Activated CD4-positive, alpha-beta T cell treated with anti-CD3 and anti-CD28 coated beads for 36 hours (primary cell): ENCODE data around the gene PTGER1. TPM values are rescaled to one million over a fixed set of nuclear protein-coding genes. Genes with fewer than 3 reads are reported as not detected.

Experiments used
- ATAC-seq: fragments of 200-7000 bp; cut with Tn5 transposase; one replicate; pipeline ENCODE4 v1.10.0; 2021; ENCODE audit warnings: mild to moderate bottlenecking, moderate library complexity
- CTCF ChIA-PET: fragments of 350-600 bp; sonication (Branson Sonifier 250); formaldehyde crosslinking; loops from one replicate; lab custom pipeline; 2021; ENCODE audit warnings: antibody characterized with exemption; lab: Charles Lee
- POLR2A ChIA-PET: fragments of 350-600 bp; sonication (Branson Sonifier 250); formaldehyde crosslinking; loops from one replicate; lab custom pipeline; 2021; ENCODE audit warnings: antibody characterized with exemption, inconsistent platforms; lab: Charles Lee
- DNase-seq: peaks from one replicate; pipeline ENCODE4 v3.0.0-alpha.2; 2020
- H3K27ac Mint-ChIP-seq: one replicate; pipeline ENCODE4 v1.8.0; 2021; ENCODE audit warnings: mixed read lengths
- H3K27me3 Mint-ChIP-seq: one replicate; pipeline ENCODE4 v1.8.0; 2021; ENCODE audit warnings: mixed read lengths
- H3K36me3 Mint-ChIP-seq: one replicate; pipeline ENCODE4 v1.8.0; 2021; ENCODE audit warnings: low read depth, mixed read lengths
- H3K4me1 Mint-ChIP-seq: one replicate; pipeline ENCODE4 v1.8.0; 2021; ENCODE audit warnings: mixed read lengths
- H3K4me3 Mint-ChIP-seq: one replicate; pipeline ENCODE4 v1.8.0; 2021; ENCODE audit warnings: mild to moderate bottlenecking, moderate library complexity, mixed read lengths
- H3K9me3 Mint-ChIP-seq: one replicate; pipeline ENCODE4 v1.8.0; 2021; ENCODE audit warnings: low read depth, mixed read lengths
- intact Hi-C, 2 experiments: fragments of 100-400 bp; cut with DNase I in 1 of 2; cut with micrococcal nuclease in 1 of 2; formaldehyde crosslinking; loops; one replicate each; pipeline versions ENCODE4 v1.14.2 to v1.15.1; 2022 to 2024; cut with DNase I, micrococcal nuclease
- total RNA-seq, 2 experiments: library from RNA; stranded (reverse); gene quantifications; one replicate each; pipeline ENCODE4 v1.2.3, GENCODE V29; 2021

Gene PTGER1
- total RNA-seq, 2 experiments from 2014 or later: 0.16 to 0.25 TPM

DNA sequence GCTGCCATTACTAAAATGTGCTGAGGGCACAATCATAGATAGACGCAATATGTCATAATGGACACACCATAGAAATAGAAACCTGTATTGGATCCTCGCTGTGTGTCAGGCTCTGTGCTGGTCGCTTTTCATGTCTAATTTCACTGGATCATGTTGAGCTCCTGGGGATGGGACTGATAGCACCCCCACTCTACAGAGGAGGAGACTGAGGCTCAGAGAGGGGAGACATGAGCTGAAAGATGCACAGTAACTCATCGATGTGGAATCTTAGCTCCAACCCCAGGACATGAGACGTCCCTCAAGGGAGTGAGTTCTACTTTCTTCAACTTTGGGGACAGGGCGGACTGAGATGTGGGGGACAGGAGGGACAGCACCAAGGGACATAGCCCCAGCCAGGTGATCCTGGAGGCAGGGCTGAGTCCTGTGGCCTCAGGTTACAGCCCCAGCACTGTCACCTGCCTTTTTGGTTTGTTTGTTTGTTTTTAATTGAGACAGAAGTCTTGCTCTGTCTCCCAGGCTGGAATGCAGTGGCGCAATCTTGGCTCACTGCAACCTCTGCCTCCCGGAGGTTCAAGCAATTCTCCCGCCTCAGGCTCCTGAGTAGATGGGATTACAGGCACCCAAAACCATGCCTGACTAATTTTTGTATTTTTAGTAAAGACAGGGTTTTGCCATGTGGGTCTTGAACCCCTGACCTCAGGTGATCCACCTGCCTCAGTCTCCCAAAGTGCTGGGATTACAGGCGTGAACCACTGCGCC lies 27.4 kb upstream of the PTGER1 start:
- POLR2A ChIA-PET: no interaction called here
- no peaks in the 10 kb centered on the region for H3K9me3 Mint-ChIP-seq

DNA sequence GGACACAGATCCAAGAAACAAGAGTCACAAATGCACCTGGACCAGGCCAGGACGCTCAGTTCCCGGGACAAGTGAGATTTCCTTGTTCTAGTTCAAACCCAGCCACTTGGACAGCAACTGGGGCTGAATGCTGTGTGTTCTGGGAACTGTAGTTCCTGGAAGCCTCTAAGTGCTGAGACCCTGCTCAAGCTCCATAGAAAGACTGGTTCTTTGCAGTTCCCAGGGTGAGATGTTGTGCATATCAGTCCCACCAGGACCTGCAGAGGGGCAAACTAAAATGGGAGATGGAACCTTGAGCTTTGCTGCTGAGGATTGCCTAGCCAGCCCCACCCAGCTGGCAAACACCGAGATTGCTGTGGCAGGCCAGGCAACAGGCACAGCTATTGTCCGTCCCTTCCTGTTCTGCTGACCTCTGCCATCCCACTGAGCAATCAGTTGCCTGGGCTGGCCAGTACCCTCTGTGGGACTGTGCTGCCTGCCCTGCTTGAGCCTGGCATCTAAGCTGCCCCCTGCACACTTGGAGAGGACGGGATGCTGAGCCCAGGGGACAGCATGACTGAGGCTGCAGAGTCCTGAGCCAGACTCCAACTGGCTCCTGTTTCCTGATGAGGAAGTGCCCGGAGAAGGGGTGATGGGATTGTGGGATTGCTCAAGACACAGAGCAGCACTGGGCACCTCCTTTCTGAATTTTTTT lies 22.2 kb upstream of the PTGER1 start:
- no peak overlapping the region for H3K27ac Mint-ChIP-seq
- no peak for DNase-seq
- H3K27me3 Mint-ChIP-seq: no peaks in the 10 kb centered on the region
- H3K36me3 Mint-ChIP-seq: no peaks in the 10 kb centered on the region
- ChIA-PET CTCF (interaction anchor here (0.5 to 3.4 kb wide), 7 partner anchors 8 to 1363 kb away, joined by 3 to 9 read pairs (median 4); no protein-coding TSS in a partner anchor), POLR2A (interaction anchor here (0.6 kb wide), 2 partner anchors 40 to 162 kb away, joined by 3 to 4 read pairs; no protein-coding TSS in a partner anchor)
- no peak for ATAC-seq
- intact Hi-C loops: loop anchor here in 1 of 2 experiments (1.0 kb wide), 1 partner anchor 290 kb away; no protein-coding TSS in a partner anchor
- no peaks in the 10 kb centered on the region for H3K9me3 Mint-ChIP-seq
- H3K4me3 Mint-ChIP-seq: peak overlapping the region; percentile 80
- H3K4me1 Mint-ChIP-seq: peaks cover 21% of the 10 kb centered on the region

More for the DNA sequence above, 27.4 kb upstream of the PTGER1 start:
- no peak for ATAC-seq
- H3K4me1 Mint-ChIP-seq: peaks cover 35% of the 10 kb centered on the region
- H3K27me3 Mint-ChIP-seq: no peaks in the 10 kb centered on the region
- CTCF ChIA-PET: interaction anchor here (0.7 to 2.8 kb wide), 3 partner anchors 18 to 22 kb away, joined by 3 to 9 read pairs (median 3); no protein-coding TSS in a partner anchor
- no peak for DNase-seq
- intact Hi-C loops: no loop called here
- no peak overlapping the region for H3K27ac Mint-ChIP-seq
- H3K36me3 Mint-ChIP-seq: no peaks in the 10 kb centered on the region
- no peak overlapping the region for H3K4me3 Mint-ChIP-seq

DNA sequence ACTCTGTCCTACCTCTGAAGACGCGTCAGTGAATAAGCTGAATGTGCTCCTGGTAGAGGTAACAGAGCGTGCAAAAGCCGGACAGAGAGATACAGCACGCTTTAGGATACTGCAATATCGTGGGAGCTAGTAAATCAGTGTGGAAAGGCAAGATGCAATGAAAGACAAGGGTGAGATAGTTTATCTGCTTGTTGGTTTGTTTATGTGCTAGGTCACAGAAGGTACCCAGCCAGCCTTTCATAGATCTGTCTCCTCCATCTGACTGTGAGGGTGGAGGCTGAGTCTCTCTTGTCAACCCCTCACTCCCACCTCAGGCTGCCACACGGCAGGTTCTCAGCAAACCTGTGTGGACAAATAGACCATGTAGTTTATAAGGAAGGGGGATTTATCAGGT lies 21.7 kb upstream of the PTGER1 start:
- Mint-ChIP-seq H3K9me3 (no peaks in the 10 kb centered on the region), H3K27me3 (no peaks in the 10 kb centered on the region), H3K4me1 (peaks cover 21% of the 10 kb centered on the region), H3K4me3 (peak overlapping the region; percentile 80), H3K27ac (peak overlapping the region; percentile 65), H3K36me3 (no peaks in the 10 kb centered on the region)
- no peak for DNase-seq
- ChIA-PET POLR2A (interaction anchor here (0.6 kb wide), 1 partner anchor 360 kb away, joined by 3 read pairs; the partner anchor contains the start of gene ASF1B), CTCF (interaction anchor here (0.5 to 3.4 kb wide), 6 partner anchors 8 to 414 kb away, joined by 3 to 9 read pairs (median 4); no protein-coding TSS in a partner anchor)
- intact Hi-C loops: loop anchor here in 1 of 2 experiments (1.0 kb wide), 3 partner anchors 21 to 290 kb away; partner anchors contain the start of genes DNAJB1 and TECR
- no peak for ATAC-seq

DNA sequence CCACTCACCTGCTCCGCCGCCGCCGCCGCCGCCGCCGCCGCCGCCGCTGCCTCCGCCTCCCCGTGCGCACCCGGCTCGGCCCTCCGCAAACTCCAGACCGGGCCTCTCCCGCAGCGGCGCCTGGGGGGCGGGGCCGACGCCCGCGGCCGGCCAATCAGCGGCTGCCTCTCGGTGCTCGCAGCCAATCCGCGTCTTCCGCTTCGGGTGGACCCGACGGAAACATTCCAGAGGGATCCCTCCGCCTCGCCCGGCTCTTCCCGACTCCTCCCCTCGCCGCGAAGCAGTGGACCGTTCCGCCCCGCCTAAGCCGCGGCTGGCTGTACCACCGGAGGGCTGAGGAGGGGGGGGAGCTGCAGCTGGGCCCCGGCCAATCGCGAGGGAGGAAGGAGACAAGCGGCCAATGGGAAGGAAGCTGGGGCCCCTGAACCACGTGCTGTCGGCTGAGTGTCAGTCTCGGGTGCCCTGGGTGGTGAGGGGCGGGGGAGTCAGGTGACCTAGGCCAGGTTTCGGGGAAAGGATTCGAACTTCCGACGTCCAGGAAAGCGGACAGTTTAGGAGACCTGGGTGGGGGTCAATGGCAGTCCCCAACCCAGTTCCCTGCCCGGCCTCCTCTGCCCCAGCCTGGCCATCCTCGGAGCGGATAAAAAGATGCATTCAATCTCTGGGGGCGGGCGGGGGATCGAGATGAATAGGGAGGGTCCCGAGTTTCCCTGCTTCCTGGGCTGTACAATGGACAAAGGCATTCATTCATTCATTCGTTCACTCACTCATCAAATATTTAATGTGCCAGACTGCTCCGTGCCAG lies 21.1 kb upstream of the PTGER1 start, which contains the start of gene GIPC1:
TSS of gene GIPC1 (minus strand) at position 99 of the 805 bp plus-strand sequence. CDS start 13,151 bp downstream, outside the sequence.
- intact Hi-C loops: loop anchor here in 1 of 2 experiments (1.0 kb wide), 2 partner anchors 22 to 33 kb away; partner anchors contain the start of genes DNAJB1 and TECR
- Mint-ChIP-seq H3K27me3 (no peaks in the 10 kb centered on the region), H3K4me1 (peaks cover 21% of the 10 kb centered on the region), H3K4me3 (peak within 1 kb of the TSS; percentile 80), H3K36me3 (peaks cover 3% of the 10 kb centered on the region), H3K27ac (peak within 1 kb of the TSS; percentile 74), H3K9me3 (no peaks in the 10 kb centered on the region)
- peak; percentile 89 for DNase-seq
- peak; percentile 94 for ATAC-seq
- ChIA-PET POLR2A (interaction anchor here (0.6 to 1.2 kb wide), 2 partner anchors 21 to 360 kb away, joined by 3 read pairs; partner anchors contain the start of genes ASF1B and DNAJB1), CTCF (interaction anchor here (0.6 to 3.4 kb wide), 10 partner anchors 9 to 360 kb away, joined by 3 to 10 read pairs (median 4); partner anchors contain the start of gene ASF1B)

DNA sequence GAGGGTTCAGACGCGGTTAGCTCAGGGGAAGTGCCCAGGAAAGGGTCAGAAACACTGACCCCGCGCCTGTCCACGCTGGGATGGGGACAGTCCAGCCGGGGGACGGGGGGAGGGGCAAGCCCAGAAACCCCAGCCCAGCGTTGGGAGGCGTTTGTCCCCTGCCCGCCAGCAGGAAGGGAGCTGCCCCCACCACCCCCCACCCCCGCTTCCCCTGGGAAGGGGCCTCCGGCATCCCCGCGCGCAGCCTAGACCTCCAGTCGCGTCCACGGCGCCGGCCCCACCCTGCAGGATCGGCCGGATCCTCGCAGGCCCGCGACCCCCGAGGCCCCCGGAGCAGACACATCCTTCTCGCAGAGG lies 20.5 kb upstream of the PTGER1 start:
- H3K27me3 Mint-ChIP-seq: no peaks in the 10 kb centered on the region
- DNase-seq (no peak), ATAC-seq (no peak)
- ChIA-PET POLR2A (interaction anchor here (1.2 kb wide), 1 partner anchor 22 kb away, joined by 3 read pairs; the partner anchor contains the start of gene DNAJB1), CTCF (interaction anchor here (0.6 to 3.4 kb wide), 8 partner anchors 10 to 359 kb away, joined by 3 to 10 read pairs (median 4); partner anchors contain the start of gene ASF1B)
- intact Hi-C loops: loop anchor here in 1 of 2 experiments (1.0 kb wide), 2 partner anchors 23 to 34 kb away; partner anchors contain the start of genes DNAJB1 and TECR
- peak overlapping the region; percentile 74 for H3K27ac Mint-ChIP-seq
- H3K9me3 Mint-ChIP-seq: no peaks in the 10 kb centered on the region
- H3K36me3 Mint-ChIP-seq: peaks cover 3% of the 10 kb centered on the region
- peak overlapping the region; percentile 80 for H3K4me3 Mint-ChIP-seq
- peaks cover 21% of the 10 kb centered on the region for H3K4me1 Mint-ChIP-seq

DNA sequence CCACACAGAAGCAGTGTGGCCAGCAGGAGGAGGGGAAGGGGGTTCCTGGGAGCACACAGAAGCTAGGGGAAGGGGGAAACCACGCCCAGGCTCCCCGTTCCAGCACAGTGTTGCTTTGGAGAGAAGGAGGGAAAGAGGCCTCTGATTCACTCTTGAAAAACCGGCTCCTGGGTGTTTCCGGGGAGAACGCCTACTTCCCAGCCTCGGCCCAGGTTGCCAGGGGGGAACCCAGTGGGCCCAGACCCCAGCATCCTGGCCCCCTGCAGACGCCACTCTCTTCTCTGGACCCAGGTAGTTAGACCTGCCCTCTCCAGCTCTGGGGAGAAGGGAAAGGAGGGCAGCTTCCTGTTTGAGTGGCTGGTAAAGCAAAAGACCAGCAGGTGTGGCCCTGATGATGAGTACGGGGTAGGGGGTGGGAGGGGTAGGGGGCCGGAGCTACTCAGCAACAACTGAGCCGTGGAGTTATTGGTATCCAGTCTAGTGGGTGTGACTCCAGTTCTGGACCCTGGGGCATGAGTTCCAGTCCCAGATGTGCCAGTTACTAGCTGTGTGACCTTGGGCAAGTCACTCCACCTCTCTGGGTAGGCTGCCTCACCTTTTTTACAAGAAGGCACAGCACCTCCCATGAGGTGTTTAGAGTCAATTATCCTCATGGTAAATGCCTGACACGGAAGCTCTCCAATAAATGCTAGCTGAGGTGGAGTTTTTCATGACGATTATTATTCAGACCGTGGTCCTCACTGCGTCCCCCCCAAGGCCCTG lies 19.9 kb upstream of the PTGER1 start:
- Mint-ChIP-seq H3K4me3 (peak overlapping the region; percentile 80), H3K27ac (peak overlapping the region; percentile 74)
- CTCF ChIA-PET: interaction anchor here (0.6 to 3.4 kb wide), 8 partner anchors 10 to 359 kb away, joined by 3 to 10 read pairs (median 4); partner anchors contain the start of gene ASF1B

DNA sequence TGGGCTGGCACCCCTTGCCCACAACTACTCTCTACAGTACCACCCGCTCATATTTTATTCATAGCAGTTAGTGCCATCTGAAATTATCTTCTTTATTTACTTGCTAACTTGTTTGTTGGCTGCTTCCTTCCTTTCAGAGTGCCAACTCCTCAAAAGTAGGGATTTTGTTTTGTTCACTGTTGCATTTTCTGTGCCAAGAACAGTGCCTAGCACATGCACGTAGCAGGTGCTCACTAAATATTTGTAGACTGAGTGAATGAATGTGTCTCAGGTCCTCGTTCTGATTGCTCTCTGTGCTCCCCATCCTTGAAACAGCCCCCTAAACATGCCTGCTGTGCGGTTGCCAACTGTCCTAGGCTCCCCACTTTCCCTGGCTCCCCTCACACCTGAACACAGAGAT lies 19.3 kb upstream of the PTGER1 start:
- Mint-ChIP-seq H3K4me3 (peak overlapping the region; percentile 80), H3K27me3 (no peaks in the 10 kb centered on the region), H3K9me3 (no peaks in the 10 kb centered on the region), H3K27ac (no peak overlapping the region), H3K4me1 (peaks cover 21% of the 10 kb centered on the region), H3K36me3 (peaks cover 9% of the 10 kb centered on the region)
- intact Hi-C loops: no loop called here
- ATAC-seq: no peak
- CTCF ChIA-PET: interaction anchor here (1.4 to 2.1 kb wide), 2 partner anchors 11 to 14 kb away, joined by 7 to 10 read pairs; no protein-coding TSS in a partner anchor
- no peak for DNase-seq
- POLR2A ChIA-PET: interaction anchor here (0.7 kb wide), 1 partner anchor 56 kb away, joined by 3 read pairs; no protein-coding TSS in a partner anchor

More for the DNA sequence above, 19.9 kb upstream of the PTGER1 start:
- DNase-seq (peak; percentile 30), ATAC-seq (no peak)
- Mint-ChIP-seq H3K4me1 (peaks cover 21% of the 10 kb centered on the region), H3K27me3 (no peaks in the 10 kb centered on the region), H3K36me3 (peaks cover 4% of the 10 kb centered on the region), H3K9me3 (no peaks in the 10 kb centered on the region)
- POLR2A ChIA-PET: interaction anchor here (1.2 kb wide), 1 partner anchor 23 kb away, joined by 3 read pairs; the partner anchor contains the start of gene DNAJB1
- intact Hi-C loops: no loop called here

DNA sequence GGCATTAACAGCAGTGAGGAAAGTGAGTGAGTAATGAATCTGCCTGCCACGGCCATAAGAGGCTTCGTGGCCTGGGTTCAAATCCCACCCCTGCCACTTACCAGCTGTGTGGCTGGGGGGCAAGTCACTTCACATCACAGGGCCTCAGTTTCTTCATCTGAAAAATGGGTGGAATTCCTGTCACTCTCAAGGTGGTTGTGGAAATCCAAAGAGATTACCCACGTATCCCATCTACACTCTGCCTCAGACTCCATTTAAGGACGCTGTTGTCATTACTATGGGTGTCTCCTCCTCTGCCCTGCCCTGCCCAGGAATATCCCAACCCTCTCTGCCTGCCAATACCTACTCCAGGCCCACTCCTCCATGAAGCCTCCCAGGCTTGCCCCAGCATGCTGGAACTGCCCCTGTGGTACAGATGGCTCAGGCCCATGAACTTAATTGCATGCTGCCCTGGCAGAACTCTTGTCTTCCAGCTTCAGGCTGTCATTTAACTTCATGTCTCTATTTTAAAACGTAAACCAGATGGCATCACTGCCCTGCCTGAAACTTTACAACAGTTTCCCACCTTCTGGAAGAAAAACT lies 17.7 kb upstream of the PTGER1 start:
- ChIA-PET POLR2A (interaction anchor here (0.5 to 0.7 kb wide), 2 partner anchors 14 to 144 kb away, joined by 3 read pairs; no protein-coding TSS in a partner anchor), CTCF (interaction anchor here (1.1 to 2.1 kb wide), 5 partner anchors 10 to 20 kb away, joined by 3 to 7 read pairs (median 4); no protein-coding TSS in a partner anchor)
- DNase-seq (no peak), ATAC-seq (no peak)
- Mint-ChIP-seq H3K27ac (no peak overlapping the region), H3K36me3 (peaks cover 11% of the 10 kb centered on the region), H3K27me3 (no peaks in the 10 kb centered on the region), H3K4me1 (peaks cover 21% of the 10 kb centered on the region), H3K4me3 (no peak overlapping the region), H3K9me3 (no peaks in the 10 kb centered on the region)
- intact Hi-C loops: no loop called here
